ENCODE measurements around the gene CAPN8. TPM values are rescaled to one million over a fixed set of nuclear protein-coding genes. Genes with fewer than 3 reads are reported as not detected.

CAPN8 gene
- total and polyA plus RNA-seq, 2 experiments from 2014 or later = 0.15 TPM; not detected in 1

DNA sequence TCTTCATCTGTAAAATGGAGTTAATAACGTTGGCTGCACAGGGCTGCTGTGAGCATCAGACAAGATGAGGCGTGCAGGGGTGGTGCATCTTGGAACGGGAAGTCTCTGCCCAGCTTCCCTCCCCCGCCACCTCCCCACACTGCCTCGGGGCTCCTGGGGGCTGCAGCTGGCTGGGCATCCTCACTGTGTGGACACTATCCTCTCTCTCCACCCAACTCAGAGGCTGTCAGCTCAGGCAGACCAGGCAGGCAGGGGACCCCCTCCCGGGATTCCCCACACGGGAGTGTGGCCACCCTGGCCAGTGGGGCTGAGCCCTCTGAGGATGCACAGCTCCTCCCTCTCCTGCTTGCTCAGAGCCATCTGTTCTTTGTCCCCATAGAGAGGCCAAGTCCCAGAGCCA, 149.6 kb downstream of the CAPN8 start:
- Histone ChIP-seq H3K4me3 (no peak overlapping the region), H3K4me1 (ENCODE audit: low read depth) (no peaks in the 10 kb centered on the region), H3K27me3 (no peaks in the 10 kb centered on the region), H3K9me3 (ENCODE audit: low read depth) (no peaks in the 10 kb centered on the region), H3K36me3 (no peaks in the 10 kb centered on the region), H3K27ac (no peak overlapping the region)
- TF ChIP-seq, protein P1, sequence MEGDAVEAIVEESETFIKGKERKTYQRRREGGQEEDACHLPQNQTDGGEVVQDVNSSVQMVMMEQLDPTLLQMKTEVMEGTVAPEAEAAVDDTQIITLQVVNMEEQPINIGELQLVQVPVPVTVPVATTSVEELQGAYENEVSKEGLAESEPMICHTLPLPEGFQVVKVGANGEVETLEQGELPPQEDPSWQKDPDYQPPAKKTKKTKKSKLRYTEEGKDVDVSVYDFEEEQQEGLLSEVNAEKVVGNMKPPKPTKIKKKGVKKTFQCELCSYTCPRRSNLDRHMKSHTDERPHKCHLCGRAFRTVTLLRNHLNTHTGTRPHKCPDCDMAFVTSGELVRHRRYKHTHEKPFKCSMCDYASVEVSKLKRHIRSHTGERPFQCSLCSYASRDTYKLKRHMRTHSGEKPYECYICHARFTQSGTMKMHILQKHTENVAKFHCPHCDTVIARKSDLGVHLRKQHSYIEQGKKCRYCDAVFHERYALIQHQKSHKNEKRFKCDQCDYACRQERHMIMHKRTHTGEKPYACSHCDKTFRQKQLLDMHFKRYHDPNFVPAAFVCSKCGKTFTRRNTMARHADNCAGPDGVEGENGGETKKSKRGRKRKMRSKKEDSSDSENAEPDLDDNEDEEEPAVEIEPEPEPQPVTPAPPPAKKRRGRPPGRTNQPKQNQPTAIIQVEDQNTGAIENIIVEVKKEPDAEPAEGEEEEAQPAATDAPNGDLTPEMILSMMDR (IDR thresholded peaks at IDR 0.05; ENCODE audit: low read depth, low read length) = no peak
- no peak for DNase-seq (ENCODE audit: low read depth in 1 of 2, low spot score in 1 of 2)

DNA sequence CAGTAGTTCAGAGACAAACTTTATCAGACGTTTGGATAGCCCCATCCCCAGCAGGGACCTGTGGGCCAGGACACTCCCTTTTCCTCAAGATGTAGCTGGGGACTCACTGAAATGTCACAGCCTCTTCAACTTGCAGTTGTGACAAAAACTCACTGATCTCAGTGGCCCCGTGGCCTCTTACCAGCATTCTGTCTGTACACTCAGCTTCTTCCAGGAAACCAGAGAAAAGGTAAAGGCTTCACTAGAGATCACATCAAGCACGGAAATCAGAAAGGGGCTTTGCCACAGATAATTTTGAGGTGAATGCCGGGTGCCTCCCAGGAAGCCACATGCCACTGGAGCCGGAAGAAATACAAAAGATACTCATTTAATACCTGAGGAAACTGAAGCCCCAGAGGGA, 150.1 kb downstream of the CAPN8 start:
- no peaks in the 10 kb centered on the region for H3K9me3 ChIP-seq (ENCODE audit: low read depth)
- TF ChIP-seq, protein P1 (IDR thresholded peaks at IDR 0.05; ENCODE audit: low read depth, low read length) = no peak
- no peaks in the 10 kb centered on the region for H3K4me1 ChIP-seq (ENCODE audit: low read depth)
- no peaks in the 10 kb centered on the region for H3K36me3 ChIP-seq
- no peak overlapping the region for H3K27ac ChIP-seq
- H3K27me3 ChIP-seq = no peaks in the 10 kb centered on the region
- no peak overlapping the region for H3K4me3 ChIP-seq
- DNase-seq (ENCODE audit: low read depth in 1 of 2, low spot score in 1 of 2) = no peak

DNA sequence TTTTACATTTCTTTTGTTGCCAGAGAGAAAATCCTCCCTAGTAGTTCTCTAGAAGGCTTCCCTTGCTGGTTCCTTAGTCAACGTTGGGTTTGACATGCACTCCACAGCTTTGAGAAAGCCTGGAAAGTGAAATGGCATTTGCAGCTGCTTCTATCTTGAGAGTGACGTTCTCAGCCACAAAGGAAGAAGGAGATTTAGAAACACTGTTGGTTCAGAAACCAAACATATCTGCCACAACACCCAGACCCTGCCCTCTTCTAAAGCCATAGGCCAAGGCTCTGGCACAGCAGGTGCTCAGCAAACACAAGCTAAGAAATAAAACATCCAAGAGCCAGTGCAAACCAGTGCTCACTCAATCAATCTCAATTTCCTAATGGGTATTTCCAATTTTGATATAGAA, 150.9 kb downstream of the CAPN8 start:
- no peaks in the 10 kb centered on the region for H3K4me1 ChIP-seq (ENCODE audit: low read depth)
- no peak overlapping the region for H3K27ac ChIP-seq
- H3K36me3 ChIP-seq = no peaks in the 10 kb centered on the region
- no peak for DNase-seq (ENCODE audit: low read depth in 1 of 2, low spot score in 1 of 2)
- no peaks in the 10 kb centered on the region for H3K27me3 ChIP-seq
- no peaks in the 10 kb centered on the region for H3K9me3 ChIP-seq (ENCODE audit: low read depth)
- TF ChIP-seq, protein P1 (IDR thresholded peaks at IDR 0.05; ENCODE audit: low read depth, low read length) = no peak
- no peak overlapping the region for H3K4me3 ChIP-seq

DNA sequence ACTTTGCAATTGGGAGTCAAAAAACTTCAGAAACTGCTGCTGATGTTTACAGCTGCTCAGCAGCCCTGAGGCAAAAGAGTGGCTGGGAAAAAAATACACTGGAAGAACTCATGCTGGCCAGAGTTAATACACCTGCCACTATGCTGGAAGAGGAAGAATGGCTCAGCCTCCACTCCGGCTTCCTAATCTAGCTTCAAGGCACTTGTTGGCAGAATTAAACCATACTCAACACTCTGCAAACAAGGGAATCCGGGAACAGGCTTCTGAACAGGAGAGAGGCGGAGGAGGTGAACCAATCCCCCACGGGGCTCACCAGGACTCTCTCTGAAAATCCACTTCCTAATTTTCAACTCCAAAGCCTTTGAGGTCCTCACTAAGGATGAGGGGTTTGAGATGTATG, 152.2 kb downstream of the CAPN8 start:
- no peak overlapping the region for H3K4me3 ChIP-seq
- DNase-seq (ENCODE audit: low read depth in 1 of 2, low spot score in 1 of 2) = no peak
- TF ChIP-seq, protein P1 (IDR thresholded peaks at IDR 0.05; ENCODE audit: low read depth, low read length) = no peak
- H3K4me1 ChIP-seq (ENCODE audit: low read depth) = no peaks in the 10 kb centered on the region
- H3K36me3 ChIP-seq = no peaks in the 10 kb centered on the region
- H3K27me3 ChIP-seq = no peaks in the 10 kb centered on the region
- H3K27ac ChIP-seq = no peak overlapping the region
- no peaks in the 10 kb centered on the region for H3K9me3 ChIP-seq (ENCODE audit: low read depth)

DNA sequence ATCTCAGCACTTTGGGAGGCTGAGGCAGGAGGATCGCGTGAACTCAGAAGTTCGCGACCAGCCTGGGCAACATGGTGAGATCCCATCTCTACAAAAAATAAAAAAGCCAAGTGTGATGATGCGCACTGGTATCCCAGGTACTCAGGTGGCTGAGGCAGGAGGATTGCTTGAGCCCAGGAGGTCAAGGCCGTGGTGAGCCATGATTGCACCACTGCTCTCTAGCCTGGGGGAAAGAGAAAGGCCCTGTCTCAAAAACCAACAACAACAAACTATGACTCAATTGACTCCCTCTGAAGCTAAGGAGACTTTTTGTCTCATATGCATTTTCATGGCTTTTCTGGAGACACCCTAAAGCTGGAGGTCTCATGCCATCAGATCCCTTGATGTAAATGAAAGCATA, 153.4 kb downstream of the CAPN8 start:
- no peak for DNase-seq (ENCODE audit: low read depth in 1 of 2, low spot score in 1 of 2)
- no peak overlapping the region for H3K4me3 ChIP-seq
- H3K27me3 ChIP-seq = no peaks in the 10 kb centered on the region
- no peak overlapping the region for H3K27ac ChIP-seq
- no peaks in the 10 kb centered on the region for H3K4me1 ChIP-seq (ENCODE audit: low read depth)
- TF ChIP-seq, protein P1 (IDR thresholded peaks at IDR 0.05; ENCODE audit: low read depth, low read length) = no peak
- no peaks in the 10 kb centered on the region for H3K9me3 ChIP-seq (ENCODE audit: low read depth)
- H3K36me3 ChIP-seq = no peaks in the 10 kb centered on the region

DNA sequence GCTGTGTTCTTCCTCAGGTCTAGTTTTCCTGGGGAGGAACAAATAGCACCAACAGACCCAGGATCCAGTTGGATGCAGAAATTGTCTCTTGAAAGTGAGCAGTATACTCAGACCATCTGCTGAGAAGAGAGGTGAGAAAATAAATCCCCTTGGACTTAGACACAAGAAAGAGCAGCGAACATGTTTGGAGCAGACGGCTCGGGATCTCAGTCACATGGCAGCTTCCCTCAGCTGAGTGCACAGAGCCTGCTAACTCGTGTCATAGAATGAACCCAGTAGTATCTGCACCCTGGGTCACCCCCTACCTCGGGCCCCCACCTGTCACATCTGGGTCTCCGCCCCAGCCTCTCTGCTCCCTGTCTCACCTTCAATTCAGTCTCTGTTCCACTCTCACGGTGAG, 156.7 kb downstream of the CAPN8 start:
- TF ChIP-seq, protein P1 (IDR thresholded peaks at IDR 0.05; ENCODE audit: low read depth, low read length) = no peak
- H3K4me1 ChIP-seq (ENCODE audit: low read depth) = no peaks in the 10 kb centered on the region
- no peak for DNase-seq (ENCODE audit: low read depth in 1 of 2, low spot score in 1 of 2)
- H3K9me3 ChIP-seq (ENCODE audit: low read depth) = no peaks in the 10 kb centered on the region
- H3K27ac ChIP-seq = no peak overlapping the region
- H3K36me3 ChIP-seq = no peaks in the 10 kb centered on the region
- H3K27me3 ChIP-seq = no peaks in the 10 kb centered on the region
- no peak overlapping the region for H3K4me3 ChIP-seq
